Measurements from ENCODE around the gene ZSCAN31.

Gene ZSCAN31

GRCh38 chr6:28351087-28351486 lies 15.1 kb upstream of the ZSCAN31 start:
- Histone ChIP-seq H3K36me3 (ENCODE audit: control insufficient read depth in 1 of 2, insufficient read depth in 2 of 2, low read depth in 1 of 2, low read length in 2 of 2) (no peaks in the 10 kb centered on the region), H2BK12ac (ENCODE audit: low read length in 2 of 2) (no peak overlapping the region), H3K9me3 (ENCODE audit: control insufficient read depth, low read length) (no peaks in the 10 kb centered on the region), H3K4me3 (ENCODE audit: insufficient read depth in 1 of 2, low read depth in 1 of 2, low read length in 2 of 2) (peak overlapping the region in 1 of 2 experiments; percentile 93), H4K91ac (ENCODE audit: low read length) (no peak overlapping the region), H4K8ac (ENCODE audit: low read length) (no peak overlapping the region), H2BK15ac (ENCODE audit: low read depth, poor library complexity, severe bottlenecking) (no peak overlapping the region), H3K14ac (ENCODE audit: low read length in 2 of 2) (no peak overlapping the region), H3K27ac (ENCODE audit: low read length, poor library complexity, severe bottlenecking) (no peak overlapping the region), H3K4me1 (ENCODE audit: control insufficient read depth, insufficient read depth, low read depth, low read length) (peaks cover 5% of the 10 kb centered on the region), H2BK5ac (ENCODE audit: low read depth, low read length, poor library complexity, severe bottlenecking) (no peak overlapping the region), H2AK5ac (ENCODE audit: low read length, severe bottlenecking) (no peak overlapping the region), H3K79me1 (replicated peaks; ENCODE audit: low read length, poor library complexity, severe bottlenecking) (peaks cover 14% of the 10 kb centered on the region), H3K9ac (ENCODE audit: low read length) (peak overlapping the region; percentile 95), H3K4me2 (ENCODE audit: low read length, poor library complexity, severe bottlenecking) (no peak overlapping the region), H2BK120ac (ENCODE audit: low read depth, low read length) (no peak overlapping the region), H3K23ac (ENCODE audit: low read length in 2 of 2) (no peak overlapping the region), H3K4ac (ENCODE audit: low read depth in 1 of 2, low read length in 2 of 2) (no peak overlapping the region), H3K18ac (ENCODE audit: low read depth in 1 of 2, low read length in 2 of 2) (peak overlapping the region in 1 of 2 experiments; percentile 14), H3K27me3 (ENCODE audit: control insufficient read depth in 1 of 2, insufficient read depth in 1 of 2, low read length in 2 of 2) (peaks cover 10 to 16% of the 10 kb centered on the region in 2 experiments), H2AFZ (ENCODE audit: low read depth, low read length) (no peak overlapping the region)
- WGBS, result 83% methylated on average over 1 of the region's 2 CpGs
- DNase-seq, result no peak

DNA sequence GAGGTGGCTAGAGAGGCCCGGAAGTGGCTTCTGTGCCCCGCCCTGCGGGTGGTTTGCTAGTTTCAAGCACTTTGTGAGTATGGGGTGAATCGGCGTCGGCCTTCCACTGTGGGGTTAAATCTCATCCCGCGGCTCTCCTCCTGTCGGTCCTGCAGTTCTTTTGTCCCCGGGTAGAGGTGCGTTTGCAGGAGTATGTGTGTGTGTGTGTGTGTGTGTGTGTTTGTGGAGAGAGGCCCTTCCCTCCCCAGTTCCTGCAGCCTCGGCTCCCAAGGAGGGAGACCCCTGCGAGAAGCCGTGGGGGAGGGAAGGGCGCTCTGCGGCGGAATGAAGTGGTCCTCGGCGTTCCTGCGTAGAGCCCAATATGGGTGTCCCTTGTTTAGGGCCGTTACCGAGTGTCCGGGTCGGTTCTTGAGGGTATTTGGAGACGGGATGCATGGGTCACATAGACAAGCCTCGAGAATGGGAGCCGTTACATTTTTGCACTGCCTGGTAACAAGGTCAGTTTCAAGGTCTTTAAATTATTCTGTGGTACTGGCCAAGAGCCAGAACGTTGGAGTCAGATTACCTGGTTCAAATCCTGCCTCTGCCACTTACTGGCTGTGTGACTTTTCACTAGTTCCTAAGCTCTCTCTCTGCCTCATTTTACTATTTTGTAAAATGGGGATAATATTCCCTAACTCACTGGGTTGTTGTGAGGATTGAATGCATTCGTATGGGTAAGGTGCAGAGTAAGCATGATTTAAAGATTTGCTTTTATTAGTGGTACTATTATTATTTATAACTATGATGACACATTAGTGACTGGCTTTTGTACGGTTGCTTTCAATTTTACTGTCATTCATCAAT lies 14.2 kb upstream of the ZSCAN31 start, which contains the start of gene ZKSCAN3:
ZKSCAN3 (plus strand) TSS at position 56 of the 846 bp plus-strand sequence. CDS start 9,640 bp downstream, outside the sequence.
- Histone ChIP-seq H3K4me3 (ENCODE audit: insufficient read depth in 1 of 2, low read depth in 1 of 2, low read length in 2 of 2) (peak within 1 kb of the TSS; percentile 81 to 93), H2AK5ac (ENCODE audit: low read length, severe bottlenecking) (no peak within 1 kb of the TSS), H3K23ac (ENCODE audit: low read length in 2 of 2) (no peak within 1 kb of the TSS), H3K14ac (ENCODE audit: low read length in 2 of 2) (peak within 1 kb of the TSS in 1 of 2 experiments; percentile 68), H2BK120ac (ENCODE audit: low read depth, low read length) (peak within 1 kb of the TSS; percentile 69), H3K4me2 (ENCODE audit: low read length, poor library complexity, severe bottlenecking) (peak within 1 kb of the TSS; percentile 76), H3K18ac (ENCODE audit: low read depth in 1 of 2, low read length in 2 of 2) (peak within 1 kb of the TSS; percentile 83 to 89), H3K27me3 (ENCODE audit: control insufficient read depth in 1 of 2, insufficient read depth in 1 of 2, low read length in 2 of 2) (peaks cover 20 to 26% of the 10 kb centered on the region in 2 experiments), H2BK12ac (ENCODE audit: low read length in 2 of 2) (peak within 1 kb of the TSS; percentile 10 to 51), H3K27ac (ENCODE audit: low read length, poor library complexity, severe bottlenecking) (peak within 1 kb of the TSS; percentile 79), H2BK15ac (ENCODE audit: low read depth, poor library complexity, severe bottlenecking) (peak within 1 kb of the TSS; percentile 67), H3K9ac (ENCODE audit: low read length) (peak within 1 kb of the TSS; percentile 95), H3K79me1 (replicated peaks; ENCODE audit: low read length, poor library complexity, severe bottlenecking) (peaks cover 13% of the 10 kb centered on the region), H4K91ac (ENCODE audit: low read length) (peak within 1 kb of the TSS; percentile 94), H2AFZ (ENCODE audit: low read depth, low read length) (peak within 1 kb of the TSS; percentile 93), H3K4me1 (ENCODE audit: control insufficient read depth, insufficient read depth, low read depth, low read length) (peaks cover 2% of the 10 kb centered on the region), H4K8ac (ENCODE audit: low read length) (peak within 1 kb of the TSS; percentile 96), H3K4ac (ENCODE audit: low read depth in 1 of 2, low read length in 2 of 2) (peak within 1 kb of the TSS; percentile 71 to 94), H3K36me3 (ENCODE audit: control insufficient read depth in 1 of 2, insufficient read depth in 2 of 2, low read depth in 1 of 2, low read length in 2 of 2) (no peaks in the 10 kb centered on the region), H3K9me3 (ENCODE audit: control insufficient read depth, low read length) (no peaks in the 10 kb centered on the region), H2BK5ac (ENCODE audit: low read depth, low read length, poor library complexity, severe bottlenecking) (peak within 1 kb of the TSS; percentile 82)
- peak; percentile 84 for DNase-seq
- WGBS, result under 1% methylated on average over 25 of the region's 30 CpGs

DNA sequence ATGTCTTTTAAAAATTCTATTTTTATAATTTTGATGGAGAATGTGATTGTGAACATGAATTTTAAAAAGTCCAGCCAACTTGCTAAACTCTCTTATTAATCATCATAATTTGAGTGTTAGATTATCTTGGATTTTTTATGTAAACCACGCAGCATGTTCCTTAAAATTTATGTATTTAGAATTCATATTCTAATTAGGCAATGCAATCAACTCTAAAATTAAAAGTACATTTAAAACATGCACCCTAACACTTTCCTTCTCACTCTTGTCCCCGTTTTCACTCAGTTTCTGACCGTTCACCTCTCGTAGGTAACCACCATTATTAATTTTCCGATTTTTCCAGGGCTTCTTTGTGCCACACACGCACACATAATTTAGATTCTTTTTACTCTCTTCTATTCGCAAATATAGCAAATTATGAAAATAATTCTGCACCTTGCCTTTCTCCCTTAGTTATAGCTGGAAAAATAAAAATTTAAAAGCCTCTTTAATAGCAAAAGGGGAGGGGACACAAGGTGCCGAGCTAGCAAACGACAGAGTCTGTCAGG lies 13.5 kb upstream of the ZSCAN31 start:
- no peak overlapping the region for H4K8ac ChIP-seq (ENCODE audit: low read length)
- WGBS, result under 1% methylated on average over 6 of the region's 9 CpGs
- H2BK5ac ChIP-seq (ENCODE audit: low read depth, low read length, poor library complexity, severe bottlenecking), result no peak overlapping the region
- H2BK15ac ChIP-seq (ENCODE audit: low read depth, poor library complexity, severe bottlenecking), result no peak overlapping the region
- peaks cover 10% of the 10 kb centered on the region for H3K79me1 ChIP-seq (replicated peaks; ENCODE audit: low read length, poor library complexity, severe bottlenecking)
- no peak overlapping the region for H2BK12ac ChIP-seq (ENCODE audit: low read length in 2 of 2)
- H3K4me3 ChIP-seq (ENCODE audit: insufficient read depth in 1 of 2, low read depth in 1 of 2, low read length in 2 of 2), result peak overlapping the region; percentile 81 to 93
- H3K36me3 ChIP-seq (ENCODE audit: control insufficient read depth in 1 of 2, insufficient read depth in 2 of 2, low read depth in 1 of 2, low read length in 2 of 2), result no peaks in the 10 kb centered on the region
- no peaks in the 10 kb centered on the region for H3K9me3 ChIP-seq (ENCODE audit: control insufficient read depth, low read length)
- no peak overlapping the region for H3K23ac ChIP-seq (ENCODE audit: low read length in 2 of 2)
- no peak overlapping the region for H2BK120ac ChIP-seq (ENCODE audit: low read depth, low read length)
- no peak overlapping the region for H3K18ac ChIP-seq (ENCODE audit: low read depth in 1 of 2, low read length in 2 of 2)
- peak overlapping the region; percentile 95 for H3K9ac ChIP-seq (ENCODE audit: low read length)
- no peak overlapping the region for H3K14ac ChIP-seq (ENCODE audit: low read length in 2 of 2)
- no peak overlapping the region for H4K91ac ChIP-seq (ENCODE audit: low read length)
- H3K4ac ChIP-seq (ENCODE audit: low read depth in 1 of 2, low read length in 2 of 2), result no peak overlapping the region
- peak overlapping the region; percentile 76 for H3K4me2 ChIP-seq (ENCODE audit: low read length, poor library complexity, severe bottlenecking)
- DNase-seq, result no peak
- peaks cover 21 to 27% of the 10 kb centered on the region in 2 experiments for H3K27me3 ChIP-seq (ENCODE audit: control insufficient read depth in 1 of 2, insufficient read depth in 1 of 2, low read length in 2 of 2)
- no peak overlapping the region for H2AK5ac ChIP-seq (ENCODE audit: low read length, severe bottlenecking)
- no peak overlapping the region for H2AFZ ChIP-seq (ENCODE audit: low read depth, low read length)
- H3K27ac ChIP-seq (ENCODE audit: low read length, poor library complexity, severe bottlenecking), result peak overlapping the region; percentile 10
- no peaks in the 10 kb centered on the region for H3K4me1 ChIP-seq (ENCODE audit: control insufficient read depth, insufficient read depth, low read depth, low read length)

DNA sequence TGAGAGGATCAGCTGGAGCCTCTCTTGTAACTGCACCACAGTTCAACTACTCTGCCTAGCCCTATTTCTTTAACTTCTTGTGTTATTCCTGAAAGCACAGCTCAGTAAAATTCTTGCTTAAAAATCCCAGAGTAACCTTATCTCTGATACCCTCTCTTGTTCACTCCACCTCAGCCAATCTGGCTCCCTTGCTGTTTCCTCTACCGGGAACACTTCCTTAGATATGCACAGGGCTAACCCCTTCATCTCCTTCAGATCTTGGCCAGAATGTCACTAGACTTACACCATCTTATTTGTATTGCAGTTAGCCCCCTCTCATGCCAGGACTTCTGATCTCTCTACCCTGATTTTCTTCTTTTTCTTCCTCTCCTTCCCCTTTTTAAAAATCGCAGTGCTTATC lies 11.2 kb upstream of the ZSCAN31 start:
- H3K79me1 ChIP-seq (replicated peaks; ENCODE audit: low read length, poor library complexity, severe bottlenecking), result peaks cover 5% of the 10 kb centered on the region
- H3K9ac ChIP-seq (ENCODE audit: low read length), result no peak overlapping the region
- H3K4me3 ChIP-seq (ENCODE audit: insufficient read depth in 1 of 2, low read depth in 1 of 2, low read length in 2 of 2), result no peak overlapping the region
- DNase-seq, result no peak
- no peaks in the 10 kb centered on the region for H3K9me3 ChIP-seq (ENCODE audit: control insufficient read depth, low read length)
- no peaks in the 10 kb centered on the region for H3K36me3 ChIP-seq (ENCODE audit: control insufficient read depth in 1 of 2, insufficient read depth in 2 of 2, low read depth in 1 of 2, low read length in 2 of 2)
- no peak overlapping the region for H2BK12ac ChIP-seq (ENCODE audit: low read length in 2 of 2)
- H3K27me3 ChIP-seq (ENCODE audit: control insufficient read depth in 1 of 2, insufficient read depth in 1 of 2, low read length in 2 of 2), result peaks cover 21 to 27% of the 10 kb centered on the region in 2 experiments
- no peak overlapping the region for H2AFZ ChIP-seq (ENCODE audit: low read depth, low read length)
- no peak overlapping the region for H4K91ac ChIP-seq (ENCODE audit: low read length)
- 2% methylated on average over 1 of the region's 2 CpGs for WGBS
- H2BK120ac ChIP-seq (ENCODE audit: low read depth, low read length), result no peak overlapping the region
- H2BK15ac ChIP-seq (ENCODE audit: low read depth, poor library complexity, severe bottlenecking), result no peak overlapping the region
- H3K27ac ChIP-seq (ENCODE audit: low read length, poor library complexity, severe bottlenecking), result no peak overlapping the region
- no peak overlapping the region for H3K23ac ChIP-seq (ENCODE audit: low read length in 2 of 2)
- H3K14ac ChIP-seq (ENCODE audit: low read length in 2 of 2), result no peak overlapping the region
- H3K4me2 ChIP-seq (ENCODE audit: low read length, poor library complexity, severe bottlenecking), result no peak overlapping the region
- no peak overlapping the region for H2AK5ac ChIP-seq (ENCODE audit: low read length, severe bottlenecking)
- H3K4ac ChIP-seq (ENCODE audit: low read depth in 1 of 2, low read length in 2 of 2), result no peak overlapping the region
- no peak overlapping the region for H4K8ac ChIP-seq (ENCODE audit: low read length)
- no peak overlapping the region for H3K18ac ChIP-seq (ENCODE audit: low read depth in 1 of 2, low read length in 2 of 2)
- H2BK5ac ChIP-seq (ENCODE audit: low read depth, low read length, poor library complexity, severe bottlenecking), result no peak overlapping the region
- H3K4me1 ChIP-seq (ENCODE audit: control insufficient read depth, insufficient read depth, low read depth, low read length), result no peaks in the 10 kb centered on the region

All from mesenchymal stem cell (in vitro differentiated cells and primary cell).